ENCODE results near the gene TANGO6.

GRCh38 chr16:68835970-68836369 is 7.4 kb upstream of the TANGO6 start:
- TF ChIP-seq LEF1 (IDR thresholded peaks at IDR 0.05; ENCODE audit: borderline replicate concordance) (no peak), ZNF384 (IDR thresholded peaks at IDR 0.05) (no peak), NFRKB (IDR thresholded peaks at IDR 0.05) (no peak), FOXA1 (IDR thresholded peaks at IDR 0.05) (no peak), SP1 (IDR thresholded peaks at IDR 0.05) (no peak), FOXM1 (IDR thresholded peaks at IDR 0.05; ENCODE audit: borderline replicate concordance) (no peak), ELF4 (IDR thresholded peaks at IDR 0.05) (no peak), ARNT (IDR thresholded peaks at IDR 0.05) (no peak), FOXK2 (IDR thresholded peaks at IDR 0.05) (no peak), TARDBP (IDR thresholded peaks at IDR 0.05) (no peak), HDGF (IDR thresholded peaks at IDR 0.05; ENCODE audit: borderline replicate concordance) (no peak), PKNOX1 (IDR thresholded peaks at IDR 0.05) (no peak)
